GM13977 (cell line): ENCODE results near the gene MLLT3.

Source experiments
- DNase-seq: peaks from one replicate; pipeline ENCODE4 v3.0.0; 2012; ENCODE audit warnings: low spot score
- CTCF ChIP-seq: IDR thresholded peaks from 2 replicates; pipeline ENCODE4 v1.5.1; 2012; ENCODE audit warnings: mild to moderate bottlenecking, control low read depth; ENCODE audit not compliant: insufficient read depth; ENCODE audit errors: extremely low read depth, missing control alignments
- in situ Hi-C: fragments of 300-500 bp; cut with MboI; formaldehyde crosslinking; loops from one replicate; pipeline ENCODE4 v1.12.0; 2022; ENCODE audit warnings: low sequenced_read_pairs, low pct_unique_long_range_greater_than_20kb, mixed read lengths, inconsistent platforms; ENCODE audit not compliant: unreplicated experiment

Gene MLLT3

DNA sequence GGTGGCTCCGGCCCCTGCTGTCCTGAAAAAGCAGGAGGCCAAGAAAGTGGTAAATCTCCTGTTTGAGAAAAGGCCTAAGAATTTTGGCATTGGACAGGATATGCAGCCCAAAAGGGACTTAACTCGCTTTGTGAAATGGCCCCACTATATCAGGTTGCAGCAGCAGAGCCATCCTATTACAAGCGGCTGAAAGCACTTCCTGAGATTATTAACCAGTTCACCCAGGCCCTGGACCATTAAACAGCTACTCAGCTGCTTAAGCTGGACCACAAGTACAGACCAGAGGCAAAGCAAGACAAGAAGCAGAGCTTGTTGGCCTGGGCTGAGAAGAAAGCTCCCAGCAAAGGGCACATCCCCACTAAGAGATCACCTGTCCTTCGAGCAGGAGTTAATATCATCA lies 89.7 kb downstream of the MLLT3 start:
- TF ChIP-seq CTCF: no peak
- in situ Hi-C loops: no loop called here
- DNase-seq: no peak

- no peak for TF ChIP-seq CTCF
- DNase-seq: no peak
- in situ Hi-C loops: no loop called here
Measured at GRCh38 chr9:20529837-20530236, 92.5 kb downstream of the MLLT3 start.

GRCh38 chr9:20528253-20528652 lies 94.0 kb downstream of the MLLT3 start:
- no peak for DNase-seq
- TF ChIP-seq CTCF: no peak
- in situ Hi-C loops: no loop called here

GRCh38 chr9:20526500-20527319 lies 95.6 kb downstream of the MLLT3 start:
- TF ChIP-seq CTCF: no peak
- in situ Hi-C loops: no loop called here
- DNase-seq: no peak

- no peak for DNase-seq
- peak; percentile 55 for TF ChIP-seq CTCF
Measured at GRCh38 chr9:20524776-20525175, 97.5 kb downstream of the MLLT3 start.

DNA sequence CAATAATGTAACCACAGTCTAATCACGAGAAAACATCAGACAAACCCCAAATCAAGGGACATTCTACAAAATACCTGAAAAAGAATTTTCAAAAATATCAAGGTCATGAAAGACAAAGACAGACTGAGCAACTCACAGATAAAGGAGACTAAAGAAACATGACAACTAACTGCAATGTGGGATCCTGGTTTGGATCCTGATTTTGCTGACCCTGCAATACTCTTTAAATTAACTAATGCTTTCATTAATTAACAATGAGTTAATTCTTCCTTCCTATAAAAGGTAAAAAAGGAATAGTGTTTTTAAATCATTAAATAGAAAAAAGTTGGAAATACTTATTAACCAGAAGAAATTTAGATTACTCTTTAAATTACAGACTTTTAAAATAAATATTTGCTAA lies 103.6 kb downstream of the MLLT3 start:
- in situ Hi-C loops: no loop called here
- DNase-seq: no peak
- TF ChIP-seq CTCF: no peak

More at GRCh38 chr9:20524776-20525175, 97.5 kb downstream of the MLLT3 start:
- in situ Hi-C loops: no loop called here
